HEK293T (cell line): ENCODE results near the gene FRRS1L.

Experiments used
- CTCF ChIA-PET: fragments of 350-600 bp; formaldehyde crosslinking; extraction: SDS; loops from one replicate; lab custom pipeline; 2021; ENCODE audit warnings: antibody characterized with exemption, inconsistent platforms; lab: Yijun Ruan, JAX
- POLR2A ChIA-PET: fragments of 350-600 bp; formaldehyde crosslinking; extraction: SDS; loops from one replicate; lab custom pipeline; 2020; ENCODE audit warnings: antibody characterized with exemption, inconsistent platforms; lab: Yijun Ruan, JAX
- DNase-seq: peaks from one replicate; pipeline ENCODE4 v3.0.0; 2012; ENCODE audit warnings: mixed read lengths; ENCODE audit errors: extremely low spot score
- ARNT ChIP-seq: fragments of 450-650 bp; IDR thresholded peaks from 2 replicates; pipeline ENCODE4 v1.6.1; 2017; ENCODE audit warnings: mild to moderate bottlenecking
- BHLHE40 ChIP-seq: fragments of 450-650 bp; IDR thresholded peaks from 2 replicates; pipeline ENCODE4 v1.6.1; 2016; ENCODE audit warnings: mild to moderate bottlenecking, moderate library complexity, borderline replicate concordance
- CTBP1 ChIP-seq: fragments of 450-650 bp; IDR thresholded peaks from 2 replicates; pipeline ENCODE4 v1.6.1; 2016; ENCODE audit warnings: borderline replicate concordance
- ELF4 ChIP-seq: fragments of 450-650 bp; IDR thresholded peaks from 2 replicates; pipeline ENCODE4 v1.6.1; 2017; ENCODE audit warnings: antibody characterized with exemption
- FOXA1 ChIP-seq: fragments of 450-650 bp; IDR thresholded peaks from 2 replicates; pipeline ENCODE4 v1.6.1; 2016; ENCODE audit warnings: mild to moderate bottlenecking
- FOXK2 ChIP-seq: fragments of 450-650 bp; IDR thresholded peaks from 2 replicates; pipeline ENCODE4 v1.6.1; 2016; ENCODE audit warnings: mild to moderate bottlenecking
- FOXM1 ChIP-seq: fragments of 450-650 bp; IDR thresholded peaks from 2 replicates; pipeline ENCODE4 v1.6.1; 2017; ENCODE audit warnings: mild to moderate bottlenecking, borderline replicate concordance
- HDGF ChIP-seq: fragments of 450-650 bp; IDR thresholded peaks from 2 replicates; pipeline ENCODE4 v1.6.1; 2017; ENCODE audit warnings: antibody characterized with exemption, borderline replicate concordance
- L3MBTL2 ChIP-seq: fragments of 450-650 bp; conservative IDR thresholded peaks from 2 replicates; pipeline ENCODE4 v1.6.1; 2016; ENCODE audit warnings: mild to moderate bottlenecking
- LEF1 ChIP-seq: fragments of 450-650 bp; IDR thresholded peaks from 2 replicates; pipeline ENCODE4 v1.6.1; 2017; ENCODE audit warnings: mild to moderate bottlenecking, borderline replicate concordance
- NFRKB ChIP-seq: fragments of 450-650 bp; IDR thresholded peaks from 2 replicates; pipeline ENCODE4 v1.6.1; 2016; ENCODE audit warnings: mild to moderate bottlenecking, moderate library complexity
- PKNOX1 ChIP-seq: fragments of 450-650 bp; IDR thresholded peaks from 2 replicates; pipeline ENCODE4 v1.6.1; 2016
- SP1 ChIP-seq: fragments of 450-650 bp; IDR thresholded peaks from 2 replicates; pipeline ENCODE4 v1.6.1; 2017
- SUZ12 ChIP-seq: fragments of 450-650 bp; IDR thresholded peaks from 2 replicates; pipeline ENCODE4 v1.6.1; 2016; ENCODE audit warnings: mild to moderate bottlenecking
- TARDBP ChIP-seq: fragments of 450-650 bp; IDR thresholded peaks from 2 replicates; pipeline ENCODE4 v1.6.1; 2016
- ZNF384 ChIP-seq: fragments of 450-650 bp; IDR thresholded peaks from 2 replicates; pipeline ENCODE4 v1.6.1; 2016

Gene FRRS1L

GRCh38 chr9:109168170-109168569, 1.1 kb upstream of the FRRS1L start:
- TF ChIP-seq TARDBP: no peak
- no peak for TF ChIP-seq ARNT
- no peak for TF ChIP-seq L3MBTL2
- DNase-seq: no peak
- CTCF ChIA-PET: interaction anchor here (0.7 kb wide), 1 partner anchor 635 kb away, joined by 3 read pairs; no protein-coding TSS in a partner anchor
- POLR2A ChIA-PET: no interaction called here

DNA sequence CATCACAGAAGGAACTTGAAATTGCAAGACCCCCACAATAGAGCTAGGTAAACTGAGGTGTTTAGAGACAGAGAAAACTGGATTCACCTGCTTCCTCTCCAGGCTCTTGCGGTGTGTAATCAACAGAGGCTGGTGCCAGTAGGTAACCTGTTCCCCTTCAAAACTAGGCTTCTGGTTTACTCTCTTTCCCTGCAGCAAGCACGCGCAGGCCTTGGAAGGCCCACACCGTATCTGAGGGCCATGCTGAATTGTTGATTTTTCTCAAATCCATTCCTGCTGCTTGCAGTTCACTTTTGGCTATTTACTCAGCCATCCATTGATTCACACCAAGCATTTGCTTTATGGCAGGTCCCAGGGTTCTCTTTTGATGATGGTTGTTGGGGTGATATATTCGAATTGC, 667 bp upstream of the FRRS1L start:
- ChIA-PET POLR2A (no interaction called here), CTCF (interaction anchor here (0.7 kb wide), 1 partner anchor 636 kb away, joined by 3 read pairs; no protein-coding TSS in a partner anchor)
- DNase-seq: no peak
- no peak for TF ChIP-seq FOXK2
- no peak for TF ChIP-seq PKNOX1
- no peak for TF ChIP-seq LEF1
- no peak for TF ChIP-seq HDGF
- no peak for TF ChIP-seq ARNT
- no peak for TF ChIP-seq TARDBP
- no peak for TF ChIP-seq SUZ12
- no peak for TF ChIP-seq NFRKB
- no peak for TF ChIP-seq ZNF384
- no peak for TF ChIP-seq BHLHE40
- no peak for TF ChIP-seq L3MBTL2
- no peak for TF ChIP-seq FOXM1
- TF ChIP-seq ELF4: no peak
- TF ChIP-seq FOXA1: no peak
- TF ChIP-seq CTBP1: no peak
- TF ChIP-seq SP1: no peak

DNA sequence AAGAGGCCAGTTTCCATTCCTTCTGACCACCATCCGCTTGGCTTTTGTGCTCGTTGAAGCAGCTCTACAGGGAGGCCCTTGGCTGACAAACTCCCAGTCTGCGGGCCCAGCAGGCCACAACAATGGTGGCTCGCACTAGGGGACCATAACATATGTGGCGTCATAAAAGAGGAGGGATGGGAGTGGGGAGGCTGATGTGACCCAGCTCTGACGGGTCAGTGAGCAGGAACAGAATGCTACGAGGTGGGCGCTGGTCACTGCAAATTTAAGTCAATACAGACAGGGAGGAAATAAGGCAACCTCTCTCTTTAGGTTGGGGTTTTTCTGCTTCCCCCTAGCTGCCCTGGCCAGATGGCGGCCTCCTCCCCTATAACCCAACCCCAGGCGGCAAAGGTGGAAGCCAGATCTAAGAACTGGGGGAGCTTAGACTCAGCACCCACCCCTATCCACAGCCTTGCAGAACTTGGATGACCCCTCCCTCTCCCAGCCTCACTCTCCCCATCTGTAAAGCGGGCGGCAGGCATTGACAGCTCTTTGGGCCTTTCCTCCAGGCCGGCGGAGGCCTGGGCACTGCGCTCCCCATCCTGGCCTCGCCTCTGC, 778 bp downstream of the FRRS1L start:
- POLR2A ChIA-PET: no interaction called here
- TF ChIP-seq L3MBTL2 (no peak), ARNT (no peak), SUZ12 (no peak), HDGF (no peak), FOXM1 (no peak), ELF4 (no peak), LEF1 (no peak), NFRKB (no peak), PKNOX1 (no peak), ZNF384 (no peak), TARDBP (no peak), CTBP1 (no peak), FOXA1 (no peak), SP1 (no peak), FOXK2 (no peak), BHLHE40 (no peak)
- DNase-seq: no peak
- CTCF ChIA-PET: no interaction called here

DNA sequence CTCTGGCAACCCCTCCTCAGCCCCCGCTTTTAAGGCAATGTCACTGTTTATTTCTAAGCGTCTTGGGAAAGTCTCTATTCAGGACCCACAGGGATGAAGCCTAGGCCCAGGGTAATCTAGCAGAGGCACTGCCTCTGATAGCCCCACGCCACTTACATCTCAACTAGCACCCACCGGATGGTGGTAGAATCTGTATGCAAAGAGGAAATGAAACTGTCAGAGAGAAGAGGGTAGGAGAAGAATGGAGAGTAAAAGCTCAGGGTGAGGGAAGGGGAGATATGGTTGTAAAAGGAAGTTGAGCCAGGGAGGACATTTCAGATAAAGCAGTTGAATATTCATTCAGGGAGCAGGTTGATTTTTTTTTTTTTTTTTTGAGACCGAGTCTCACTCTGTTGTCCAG, 3.0 kb downstream of the FRRS1L start:
- DNase-seq: no peak
- POLR2A ChIA-PET: no interaction called here
- CTCF ChIA-PET: no interaction called here
- no peak for TF ChIP-seq LEF1
- TF ChIP-seq FOXA1: no peak
- TF ChIP-seq SP1: no peak
- TF ChIP-seq FOXM1: no peak
- TF ChIP-seq L3MBTL2: no peak
- no peak for TF ChIP-seq CTBP1
- TF ChIP-seq TARDBP: no peak
- no peak for TF ChIP-seq PKNOX1
- no peak for TF ChIP-seq ZNF384
- no peak for TF ChIP-seq BHLHE40
- no peak for TF ChIP-seq ELF4
- no peak for TF ChIP-seq NFRKB

DNA sequence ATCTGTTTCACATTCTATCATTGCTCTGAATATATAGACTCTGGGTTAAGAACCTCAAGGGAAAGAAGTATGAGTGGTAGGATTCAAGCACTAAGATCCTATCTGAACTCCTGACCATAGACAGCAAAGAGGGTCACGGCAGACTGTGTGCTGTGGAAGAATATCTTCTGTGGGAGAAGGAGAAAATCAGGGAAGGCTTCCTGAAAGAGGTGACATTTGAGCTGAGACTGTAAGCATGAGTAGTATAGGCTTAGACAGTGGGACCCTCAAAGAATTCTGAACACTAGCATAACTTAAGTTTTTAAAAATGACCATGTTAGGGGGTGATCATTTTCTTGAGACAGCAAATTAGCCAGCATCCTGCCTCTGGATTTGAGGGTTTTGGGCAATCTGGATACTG, 3.9 kb downstream of the FRRS1L start:
- POLR2A ChIA-PET: no interaction called here
- CTCF ChIA-PET: no interaction called here
- DNase-seq: no peak
- TF ChIP-seq LEF1: no peak
- no peak for TF ChIP-seq ZNF384
- TF ChIP-seq L3MBTL2: no peak
- TF ChIP-seq ARNT: no peak
- TF ChIP-seq ELF4: no peak
- no peak for TF ChIP-seq TARDBP
- no peak for TF ChIP-seq BHLHE40
- no peak for TF ChIP-seq NFRKB
- TF ChIP-seq PKNOX1: no peak
- TF ChIP-seq CTBP1: no peak
- TF ChIP-seq FOXM1: no peak
- no peak for TF ChIP-seq SP1
- TF ChIP-seq FOXA1: no peak
- TF ChIP-seq HDGF: no peak
